Effector memory CD4-positive, alpha-beta T cell (primary cell): Measurements from ENCODE around the gene COL25A1.
"Not testable (repeated sequence)": the region's sequence is repeated elsewhere in the genome, so short reads cannot be mapped to it uniquely, and the experiment has no call there.

Source experiments
- DNase-seq, 3 donors: peaks; one replicate each; pipeline ENCODE4 v3.0.0-alpha.2; 2020
- H3K27ac ChIP-seq: 2 replicates; pipeline ENCODE4 v1.7.0; 2013; ENCODE audit warnings: mild to moderate bottlenecking, low read length, moderate library complexity; ENCODE audit not compliant: insufficient read depth, poor library complexity, severe bottlenecking
- H3K27me3 ChIP-seq: replicated peaks from 2 replicates; pipeline ENCODE4 v1.7.0; 2013; ENCODE audit warnings: mild to moderate bottlenecking, low read length; ENCODE audit not compliant: insufficient read depth, control insufficient read depth, poor library complexity, severe bottlenecking
- H3K36me3 ChIP-seq: 2 replicates; pipeline ENCODE4 v1.7.0; 2013; ENCODE audit warnings: mild to moderate bottlenecking, low read length, moderate library complexity; ENCODE audit not compliant: control insufficient read depth, insufficient read depth
- H3K4me1 ChIP-seq: 2 replicates; pipeline ENCODE4 v1.7.0; 2013; ENCODE audit warnings: low read length, mild to moderate bottlenecking; ENCODE audit not compliant: control insufficient read depth, insufficient read depth, poor library complexity, severe bottlenecking
- H3K4me3 ChIP-seq: 2 replicates; pipeline ENCODE4 v1.7.0; 2013; ENCODE audit warnings: low read length, low read depth, mild to moderate bottlenecking; ENCODE audit not compliant: insufficient read depth, poor library complexity, severe bottlenecking
- H3K9me3 ChIP-seq: 2 replicates; pipeline ENCODE4 v1.7.0; 2013; ENCODE audit warnings: mild to moderate bottlenecking, low read length, moderate library complexity; ENCODE audit not compliant: control insufficient read depth

The COL25A1 gene

DNA sequence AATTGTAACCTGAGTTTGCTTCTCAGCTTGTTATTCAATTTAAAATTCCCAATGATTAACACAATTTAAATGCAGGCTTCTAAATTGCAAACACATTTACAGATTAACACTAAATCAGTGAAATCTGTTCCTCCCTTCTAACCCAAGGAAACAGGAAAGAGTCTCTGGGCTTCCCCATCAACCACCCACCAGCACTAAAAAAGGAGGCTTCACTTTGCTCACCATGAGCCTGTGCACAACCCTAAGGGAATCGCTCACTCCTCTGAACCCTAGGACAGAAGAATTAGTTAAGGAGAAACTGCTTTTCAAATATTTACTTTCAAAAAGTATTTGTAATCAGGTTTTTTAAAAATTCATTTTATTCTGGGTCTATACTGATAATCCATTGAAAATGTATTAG lies 155.3 kb downstream of the COL25A1 start:
- H3K4me1 ChIP-seq = no peaks in the 10 kb centered on the region
- H3K4me3 ChIP-seq = no peak overlapping the region
- H3K27ac ChIP-seq = no peak overlapping the region
- no peaks in the 10 kb centered on the region for H3K27me3 ChIP-seq
- no peaks in the 10 kb centered on the region for H3K9me3 ChIP-seq
- no peaks in the 10 kb centered on the region for H3K36me3 ChIP-seq
- DNase-seq = no peak

DNA sequence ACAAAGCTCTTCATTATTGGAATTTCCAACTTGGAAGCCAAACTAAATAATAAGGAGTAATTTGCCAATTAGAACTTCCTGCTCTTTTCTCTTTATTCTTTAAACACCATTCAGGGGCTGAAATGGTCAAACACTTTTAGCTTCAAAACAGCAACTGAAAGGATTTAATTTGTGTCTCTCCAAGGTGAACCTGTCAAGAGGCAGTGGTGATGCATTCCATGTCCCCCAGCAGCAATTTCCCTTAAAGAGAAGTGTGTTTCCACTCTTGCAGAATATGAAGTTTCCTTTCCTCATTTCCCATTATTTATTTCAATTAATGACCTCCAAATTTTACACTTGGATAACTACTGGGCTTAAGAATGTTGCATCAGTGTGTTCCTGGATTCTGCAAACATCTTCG lies 156.0 kb downstream of the COL25A1 start:
- Histone ChIP-seq H3K27me3 (no peaks in the 10 kb centered on the region), H3K27ac (no peak overlapping the region), H3K9me3 (no peaks in the 10 kb centered on the region), H3K4me3 (no peak overlapping the region), H3K4me1 (no peaks in the 10 kb centered on the region), H3K36me3 (no peaks in the 10 kb centered on the region)
- DNase-seq = no peak

DNA sequence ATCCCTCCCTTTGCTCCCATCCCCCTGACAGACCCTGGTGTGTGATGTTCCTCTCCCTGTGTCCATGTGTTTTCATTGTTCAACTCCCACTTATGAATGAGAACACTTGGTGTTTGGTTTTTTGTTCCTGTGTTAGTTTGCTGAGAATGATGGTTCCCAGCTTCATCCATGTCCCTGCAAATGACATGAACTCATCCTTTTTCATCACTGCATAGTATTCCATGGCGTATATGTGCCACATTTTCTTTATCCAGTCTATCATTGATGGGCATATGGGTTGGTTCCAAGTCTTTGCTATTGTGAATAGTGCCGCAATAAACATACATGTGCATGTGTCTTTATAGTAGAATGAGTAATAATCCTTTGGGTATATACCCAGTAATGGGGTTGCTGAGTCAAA lies 164.3 kb downstream of the COL25A1 start:
- not testable (repeated sequence) for H3K4me1 ChIP-seq, DNase-seq, H3K36me3 ChIP-seq, H3K27ac ChIP-seq, H3K9me3 ChIP-seq, H3K4me3 ChIP-seq, H3K27me3 ChIP-seq

DNA sequence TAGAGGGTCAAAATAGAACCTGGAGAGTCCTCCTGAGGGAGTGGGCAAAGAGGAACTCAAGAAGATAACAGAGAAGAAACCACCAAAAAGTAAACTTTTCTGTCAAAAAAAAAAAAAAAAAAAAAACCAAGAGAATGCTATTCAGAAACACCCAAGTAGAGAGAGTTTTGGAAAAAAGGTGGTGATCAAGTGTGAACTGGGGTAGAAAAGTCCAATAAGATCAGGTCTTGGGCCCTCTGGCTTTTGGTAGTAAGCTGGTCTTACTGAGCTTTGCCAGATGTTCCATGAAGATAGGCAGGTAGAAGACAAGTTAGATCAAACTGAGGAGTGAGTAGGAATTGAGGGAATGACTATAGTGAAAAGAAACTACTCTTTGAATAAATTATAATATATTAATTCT lies 167.5 kb downstream of the COL25A1 start:
- no peaks in the 10 kb centered on the region for H3K36me3 ChIP-seq
- DNase-seq = no peak
- H3K4me1 ChIP-seq = no peaks in the 10 kb centered on the region
- H3K4me3 ChIP-seq = no peak overlapping the region
- H3K9me3 ChIP-seq = no peaks in the 10 kb centered on the region
- H3K27me3 ChIP-seq = no peaks in the 10 kb centered on the region
- no peak overlapping the region for H3K27ac ChIP-seq

DNA sequence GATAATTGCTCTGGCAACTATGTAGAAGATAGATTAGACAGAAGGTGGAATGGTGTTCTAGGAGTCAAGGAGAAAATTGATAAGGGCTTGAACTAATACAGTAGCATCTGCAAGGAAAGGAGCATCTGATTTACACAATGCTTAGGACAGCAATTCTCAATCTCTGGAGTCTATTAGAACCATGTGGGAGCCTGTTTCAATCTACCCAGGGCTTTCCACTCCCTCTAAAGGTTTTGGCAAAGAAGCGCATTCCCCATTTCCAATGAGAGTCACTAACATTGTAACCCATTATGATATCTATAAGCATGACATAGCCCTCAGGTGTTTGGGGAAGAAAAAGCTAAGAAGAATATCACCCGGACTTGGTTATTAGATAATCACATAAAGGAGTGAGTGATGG lies 168.2 kb downstream of the COL25A1 start:
- H3K36me3 ChIP-seq = no peaks in the 10 kb centered on the region
- DNase-seq = no peak
- no peaks in the 10 kb centered on the region for H3K4me1 ChIP-seq
- H3K27me3 ChIP-seq = no peaks in the 10 kb centered on the region
- H3K9me3 ChIP-seq = no peaks in the 10 kb centered on the region
- H3K4me3 ChIP-seq = no peak overlapping the region
- no peak overlapping the region for H3K27ac ChIP-seq

DNA sequence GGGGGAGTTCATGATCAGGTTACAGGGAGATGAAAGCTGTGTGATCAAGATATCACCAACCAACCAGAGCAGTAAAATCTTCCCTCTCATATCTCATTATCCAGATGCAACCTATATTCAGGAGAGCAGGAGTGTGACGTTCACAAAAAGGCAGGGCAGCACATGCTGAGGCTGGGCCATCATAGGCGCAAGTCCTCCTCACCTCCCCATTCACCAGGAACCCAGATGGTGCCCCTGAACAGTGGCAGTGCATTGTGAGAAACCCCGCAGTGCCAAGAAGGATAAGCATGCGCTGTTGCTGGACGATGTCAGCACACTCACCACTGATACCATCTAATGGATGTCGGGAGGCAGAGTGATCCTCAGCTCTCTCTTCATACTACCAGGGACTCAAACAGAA lies 170.9 kb downstream of the COL25A1 start:
- Histone ChIP-seq H3K4me3 (no peak overlapping the region), H3K27me3 (no peaks in the 10 kb centered on the region), H3K36me3 (no peaks in the 10 kb centered on the region), H3K4me1 (no peaks in the 10 kb centered on the region), H3K9me3 (no peaks in the 10 kb centered on the region), H3K27ac (no peak overlapping the region)
- DNase-seq = no peak

DNA sequence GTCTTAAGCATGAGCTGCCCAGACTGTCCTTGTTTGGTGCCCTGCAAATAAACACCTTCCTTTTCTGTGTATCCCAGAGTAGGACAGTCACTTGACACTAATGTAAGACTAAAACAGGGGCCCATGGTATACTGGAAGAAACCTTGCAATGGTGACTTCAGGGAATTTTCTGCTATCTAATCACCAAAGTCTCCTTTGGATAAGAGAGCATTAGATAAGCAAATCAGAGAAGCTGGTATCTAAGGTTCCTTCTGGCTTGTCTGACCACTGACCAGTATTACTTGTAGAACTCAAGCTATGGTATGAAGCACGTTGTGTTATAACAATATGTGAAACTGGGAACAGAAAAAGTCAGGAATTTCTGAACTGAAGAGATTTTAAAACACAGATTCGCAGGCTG lies 173.9 kb downstream of the COL25A1 start:
- Histone ChIP-seq H3K9me3 (no peaks in the 10 kb centered on the region), H3K4me1 (no peaks in the 10 kb centered on the region), H3K27ac (no peak overlapping the region), H3K4me3 (no peak overlapping the region), H3K36me3 (no peaks in the 10 kb centered on the region), H3K27me3 (no peaks in the 10 kb centered on the region)
- no peak for DNase-seq

DNA sequence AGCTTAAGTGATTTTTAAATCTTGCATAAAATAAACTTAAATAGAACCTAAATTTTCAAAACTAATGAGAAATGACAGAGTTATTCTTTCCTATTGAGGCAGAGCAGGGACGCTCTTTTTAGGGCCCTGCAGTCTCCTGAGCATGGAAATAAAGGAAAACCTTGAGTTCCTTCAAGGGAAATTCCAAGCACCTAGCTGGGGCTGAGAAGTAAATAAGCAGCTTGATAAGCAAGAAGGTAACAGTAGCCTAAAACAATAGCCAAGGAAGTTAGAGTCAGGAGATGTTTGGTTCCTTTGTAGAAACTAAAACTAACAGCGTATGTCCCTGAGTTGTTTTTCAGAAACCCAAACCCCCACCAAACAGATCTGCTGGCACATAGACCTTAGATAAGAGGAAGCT lies 174.6 kb downstream of the COL25A1 start:
- Histone ChIP-seq H3K4me3 (no peak overlapping the region), H3K27ac (no peak overlapping the region), H3K36me3 (no peaks in the 10 kb centered on the region), H3K9me3 (no peaks in the 10 kb centered on the region), H3K27me3 (no peaks in the 10 kb centered on the region), H3K4me1 (no peaks in the 10 kb centered on the region)
- no peak for DNase-seq

DNA sequence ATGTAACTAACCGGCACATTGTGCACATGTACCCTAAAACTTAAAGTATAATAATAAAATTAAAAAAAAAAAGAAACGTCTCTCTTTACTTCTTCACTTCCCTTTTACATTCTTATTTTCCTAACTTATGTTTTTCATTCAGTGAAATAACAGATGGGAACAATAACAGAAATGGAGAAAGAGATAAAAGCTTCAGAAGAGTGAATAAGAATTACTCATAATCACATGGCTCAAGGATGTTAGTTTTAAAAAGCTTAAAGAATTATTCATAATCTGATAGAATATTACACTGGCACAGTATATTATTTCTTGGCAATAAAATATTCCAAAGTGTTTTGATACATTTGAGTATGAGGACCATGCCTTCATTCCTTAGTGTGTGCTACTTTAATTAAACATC lies 175.6 kb downstream of the COL25A1 start:
- H3K27me3 ChIP-seq = no peaks in the 10 kb centered on the region
- no peaks in the 10 kb centered on the region for H3K4me1 ChIP-seq
- H3K4me3 ChIP-seq = no peak overlapping the region
- H3K9me3 ChIP-seq = no peaks in the 10 kb centered on the region
- DNase-seq = no peak
- H3K36me3 ChIP-seq = no peaks in the 10 kb centered on the region
- no peak overlapping the region for H3K27ac ChIP-seq

DNA sequence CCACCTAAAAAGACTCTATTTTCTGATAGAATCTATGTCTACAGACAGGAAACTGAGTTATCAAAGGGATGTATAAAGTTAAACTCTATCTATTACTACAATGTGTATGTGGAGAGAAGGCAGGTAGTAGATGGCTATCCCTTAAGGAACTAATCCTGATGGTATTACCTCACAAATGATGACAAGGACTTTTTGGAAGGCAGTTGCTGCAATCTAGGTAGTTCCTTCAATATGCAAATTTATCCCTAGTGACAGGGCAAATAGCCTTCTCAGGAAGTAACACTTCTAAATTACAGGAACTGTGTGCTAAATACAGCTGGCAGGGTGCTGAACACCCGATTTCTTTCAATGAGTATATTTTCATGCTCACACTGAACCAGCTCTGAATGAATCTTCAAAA lies 177.4 kb downstream of the COL25A1 start:
- no peak for DNase-seq
- H3K4me3 ChIP-seq = no peak overlapping the region
- no peaks in the 10 kb centered on the region for H3K4me1 ChIP-seq
- H3K27ac ChIP-seq = no peak overlapping the region
- no peaks in the 10 kb centered on the region for H3K27me3 ChIP-seq
- no peaks in the 10 kb centered on the region for H3K36me3 ChIP-seq
- H3K9me3 ChIP-seq = no peaks in the 10 kb centered on the region

DNA sequence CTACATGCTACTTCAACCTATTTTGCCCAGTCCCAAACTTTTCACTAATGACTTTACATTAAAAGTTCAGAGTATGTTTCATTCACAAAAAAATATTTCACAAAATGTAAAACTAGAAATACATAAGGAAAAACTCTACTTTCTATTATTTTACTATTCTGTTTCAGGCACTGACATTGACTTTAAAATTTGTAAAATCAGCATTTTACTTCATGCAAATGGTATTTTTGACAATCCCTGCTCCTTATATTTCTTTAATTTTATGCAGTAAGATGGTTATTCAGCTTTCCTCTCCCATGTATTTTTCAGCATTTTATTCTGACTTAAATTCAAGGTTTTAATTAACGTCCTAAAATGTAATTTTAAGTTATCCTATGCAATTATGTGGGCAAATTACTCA lies 178.5 kb downstream of the COL25A1 start:
- Histone ChIP-seq H3K36me3 (no peaks in the 10 kb centered on the region), H3K4me3 (no peak overlapping the region), H3K27me3 (no peaks in the 10 kb centered on the region), H3K27ac (no peak overlapping the region), H3K9me3 (no peaks in the 10 kb centered on the region), H3K4me1 (no peaks in the 10 kb centered on the region)
- no peak for DNase-seq
